Effector CD8-positive, alpha-beta T cell (primary cell): Measurements from ENCODE around the gene ELF4.
A peak's percentile ranks its signal among the peaks of the same experiment; 100 is the strongest.

Experiments
- DNase-seq: peaks from one replicate; lab custom pipeline; 2025; lab: John Stamatoyannopoulos, UW

Gene ELF4

DNA sequence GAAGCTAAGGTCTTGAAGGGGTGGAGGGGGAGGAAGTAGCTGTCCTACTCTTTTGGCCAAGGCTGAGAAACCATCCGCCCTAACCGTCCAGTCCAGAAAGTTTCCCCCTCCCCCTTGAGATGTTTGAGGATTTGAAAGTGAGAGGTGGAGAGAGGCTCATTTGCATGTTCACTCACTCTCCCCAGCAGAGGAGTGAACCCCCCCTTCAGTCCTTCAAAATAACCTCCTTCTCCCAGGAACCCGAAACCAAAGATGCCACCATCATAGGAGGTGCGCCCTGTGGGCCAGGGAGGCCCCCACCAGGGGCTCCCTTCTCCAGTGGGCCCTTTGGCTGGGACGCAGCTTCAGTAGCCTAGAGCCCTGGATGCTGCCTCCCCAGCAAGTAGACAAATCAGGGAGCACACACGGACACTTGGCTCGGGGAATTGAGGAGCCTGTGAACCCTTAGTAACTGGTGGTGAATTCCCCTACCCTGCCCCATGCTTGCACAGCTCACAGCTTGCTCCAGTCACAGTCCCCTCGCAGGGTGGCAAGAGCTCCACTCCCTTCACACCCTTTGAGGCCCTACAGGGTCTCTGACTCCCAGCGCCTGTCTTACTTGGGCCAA is 25.6 kb downstream of the ELF4 start:
- no peak for DNase-seq

DNA sequence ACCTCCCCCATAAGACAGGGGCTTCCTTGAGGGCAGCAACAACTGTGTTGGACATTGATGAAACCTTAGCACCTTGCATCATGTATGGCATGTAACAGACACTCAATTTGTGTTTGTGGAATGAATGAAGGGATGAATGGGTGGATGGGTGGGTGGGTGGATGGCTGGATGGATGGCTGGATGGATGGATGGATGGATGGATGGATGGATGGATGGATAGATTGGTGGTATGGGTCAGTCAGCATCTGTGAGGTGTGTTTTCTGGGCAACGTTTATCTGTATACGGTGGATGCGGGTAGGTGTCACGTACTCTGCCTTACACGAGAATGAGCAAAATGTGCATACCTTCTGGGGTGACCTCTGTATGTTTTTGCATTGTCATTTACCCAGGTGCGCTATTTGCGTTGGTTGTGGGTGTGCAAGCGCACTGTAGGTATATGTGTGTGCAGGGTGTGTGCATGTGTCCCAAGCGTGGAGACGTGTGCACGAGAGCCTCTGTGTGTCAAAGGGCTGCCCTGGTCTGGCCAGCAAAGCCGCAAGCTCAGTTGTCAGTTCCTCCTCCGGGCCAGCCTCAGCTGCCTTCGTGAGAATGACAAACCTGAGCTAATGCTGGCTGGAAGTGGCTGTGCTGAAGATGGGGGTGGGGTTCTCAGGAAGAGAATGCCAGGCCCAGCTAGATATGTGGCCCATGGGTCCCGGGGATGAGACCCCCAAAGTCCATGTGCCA is 26.5 kb downstream of the ELF4 start:
- DNase-seq = no peak

DNA sequence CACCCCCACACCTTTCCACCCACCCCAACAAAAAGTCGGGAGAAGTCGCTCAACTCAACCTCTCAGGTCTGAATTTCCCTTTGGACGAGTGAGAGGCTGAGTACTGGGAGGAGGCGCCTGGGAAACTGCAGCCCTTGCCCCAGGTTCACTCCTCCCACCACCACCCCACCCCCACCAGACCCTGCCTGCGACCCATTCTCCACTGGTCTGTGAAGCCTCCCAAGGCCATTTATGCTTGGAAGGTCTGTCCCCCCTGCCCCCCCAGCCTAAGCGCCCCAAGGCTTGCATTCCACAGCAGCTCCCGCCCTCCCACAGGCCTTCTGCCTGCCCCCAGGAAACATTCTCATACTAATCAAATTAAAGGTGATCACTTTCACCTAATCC is 27.2 kb downstream of the ELF4 start:
- no peak for DNase-seq

DNA sequence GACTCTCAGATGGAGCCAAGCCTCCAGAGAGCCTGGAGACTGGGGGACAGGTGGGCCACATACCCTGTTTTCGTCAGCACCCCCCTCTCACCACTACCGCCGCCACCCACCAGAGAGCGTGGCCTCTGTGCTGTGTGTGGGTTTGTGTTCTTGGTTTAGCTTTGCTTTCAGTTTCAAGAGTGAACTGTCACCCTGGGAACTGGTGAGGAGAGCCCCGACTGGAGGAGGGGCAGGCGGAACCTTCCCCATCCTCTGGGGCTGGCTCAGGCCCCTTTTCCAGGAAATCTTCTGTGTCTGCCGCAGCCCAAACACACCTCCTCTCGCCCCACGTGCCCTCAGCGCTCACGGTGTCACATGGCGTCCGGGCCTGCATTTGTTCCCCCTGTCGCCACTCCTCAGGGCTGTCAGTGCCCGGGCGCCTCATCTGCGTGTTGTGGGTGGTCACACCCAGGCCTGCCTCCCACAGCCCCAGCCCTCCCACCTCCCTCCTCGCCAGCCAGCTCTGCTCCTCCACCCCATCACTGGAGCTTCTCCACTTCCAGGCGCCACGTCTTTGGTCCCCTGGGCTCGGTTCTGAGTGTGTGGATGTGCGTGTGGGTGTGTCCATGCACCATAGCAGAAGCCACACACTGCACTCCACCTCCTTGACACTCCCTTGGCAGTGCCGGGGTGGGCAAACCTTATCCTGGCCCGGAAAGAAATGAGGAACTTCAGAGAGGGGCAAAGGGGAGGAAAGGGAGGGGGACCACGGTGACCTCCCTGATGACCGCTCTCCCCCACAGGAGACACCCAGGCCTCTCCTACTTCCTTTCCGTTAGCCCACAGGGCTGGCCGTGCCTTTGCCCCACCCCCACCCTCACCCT is 27.8 kb downstream of the ELF4 start:
- DNase-seq = peak; percentile 42

- no peak for DNase-seq
Measured at GRCh38 chrX:130081421-130082045, 28.8 kb downstream of the ELF4 start.

- DNase-seq = no peak
Measured at GRCh38 chrX:130080791-130081367, 29.4 kb downstream of the ELF4 start.

DNA sequence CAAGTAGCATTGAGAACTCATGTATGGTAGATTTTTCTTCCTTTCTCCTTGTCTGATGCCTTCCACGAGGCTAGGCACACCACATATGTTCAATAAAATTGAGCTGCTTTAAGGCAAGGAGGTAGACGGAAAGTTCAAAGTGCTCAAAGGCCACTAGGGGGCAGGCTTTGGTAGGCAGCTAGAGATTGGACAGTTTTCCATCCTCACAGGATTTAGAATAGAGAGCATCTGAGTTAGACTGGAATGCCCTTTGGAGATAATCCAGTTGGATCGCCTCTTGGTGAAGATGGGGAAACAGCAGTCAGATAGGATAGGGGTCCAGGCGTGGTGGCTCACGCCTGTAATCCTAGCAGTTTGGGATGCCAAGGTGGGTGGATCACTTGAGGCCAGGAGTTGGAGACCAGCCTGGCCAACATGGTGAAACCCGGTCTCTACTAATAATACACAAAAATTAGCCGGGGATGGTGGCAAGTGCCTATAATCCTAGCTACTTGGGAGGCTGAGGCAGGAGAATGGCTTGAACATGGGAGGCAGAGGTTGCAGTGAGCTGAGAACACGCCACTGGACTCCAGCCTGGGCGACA is 30.4 kb downstream of the ELF4 start:
- peak; percentile 29 for DNase-seq

DNA sequence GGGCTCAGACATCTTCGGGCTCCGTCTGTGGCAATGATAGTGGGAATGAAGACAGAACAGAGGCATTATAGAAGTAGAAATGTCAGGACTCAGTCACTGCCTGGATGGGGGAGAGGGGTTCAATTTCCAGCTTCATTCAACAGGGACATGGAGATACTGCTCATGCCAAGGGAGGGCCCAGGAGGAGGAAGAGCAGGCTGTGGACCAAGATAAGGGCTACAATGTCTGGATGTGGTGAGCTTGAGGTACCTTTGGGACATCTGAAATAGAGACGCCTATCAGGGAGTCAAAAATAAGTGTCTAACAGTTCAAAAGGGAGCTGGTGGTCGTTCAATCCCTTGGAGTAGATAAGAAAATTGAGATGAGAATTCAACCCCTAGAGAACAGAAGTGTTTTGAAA is 34.5 kb downstream of the ELF4 start:
- DNase-seq = no peak

DNA sequence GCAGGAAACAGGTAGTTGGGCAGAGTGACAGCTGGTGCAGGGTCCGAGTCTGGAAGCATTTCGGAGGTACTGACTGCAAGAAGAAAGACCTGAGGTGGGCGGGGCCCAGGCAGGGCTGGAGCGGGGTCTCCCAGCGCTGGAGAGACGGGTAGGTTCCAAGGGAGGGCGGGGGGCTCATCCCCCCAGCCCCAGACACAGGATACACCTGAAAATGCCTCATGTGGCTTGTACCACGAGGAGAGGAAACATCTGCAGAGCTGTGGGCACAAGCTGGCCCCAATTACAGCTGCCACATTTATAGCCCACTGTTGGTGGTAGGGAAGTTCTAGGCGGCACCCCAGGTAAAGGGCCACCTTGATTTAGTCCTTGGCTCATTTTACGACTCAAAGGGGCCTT is 38.0 kb downstream of the ELF4 start:
- no peak for DNase-seq

- DNase-seq = no peak
Measured at GRCh38 chrX:130071611-130072344, 38.5 kb downstream of the ELF4 start.

- no peak for DNase-seq
Measured at GRCh38 chrX:130066975-130067615, 43.2 kb downstream of the ELF4 start.

- DNase-seq = peak; percentile 72
Measured at GRCh38 chrX:130060122-130061069, 49.9 kb downstream of the ELF4 start.

GRCh38 chrX:130058652-130059051 is 51.6 kb downstream of the ELF4 start:
- DNase-seq = no peak

DNA sequence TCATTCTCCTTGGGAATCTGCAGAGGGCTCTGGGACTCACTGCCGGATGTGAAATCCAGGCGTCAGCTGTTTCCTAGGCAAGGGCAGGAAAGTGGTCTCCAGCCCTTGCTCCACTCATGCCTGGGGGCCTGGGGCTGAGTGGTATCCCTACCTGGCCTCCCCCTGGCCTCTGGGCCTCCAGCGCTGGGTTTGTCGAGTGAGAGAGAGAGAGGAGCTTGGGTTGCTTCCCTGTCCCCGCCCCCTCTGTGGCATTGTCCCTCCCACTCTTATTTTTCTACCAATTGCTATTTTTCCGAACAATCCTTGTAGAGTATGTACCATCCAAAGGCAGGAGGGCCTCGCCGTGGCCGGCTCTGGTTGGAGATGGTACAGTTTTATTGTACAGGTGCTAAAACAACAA is 53.1 kb downstream of the ELF4 start:
- DNase-seq = no peak

DNA sequence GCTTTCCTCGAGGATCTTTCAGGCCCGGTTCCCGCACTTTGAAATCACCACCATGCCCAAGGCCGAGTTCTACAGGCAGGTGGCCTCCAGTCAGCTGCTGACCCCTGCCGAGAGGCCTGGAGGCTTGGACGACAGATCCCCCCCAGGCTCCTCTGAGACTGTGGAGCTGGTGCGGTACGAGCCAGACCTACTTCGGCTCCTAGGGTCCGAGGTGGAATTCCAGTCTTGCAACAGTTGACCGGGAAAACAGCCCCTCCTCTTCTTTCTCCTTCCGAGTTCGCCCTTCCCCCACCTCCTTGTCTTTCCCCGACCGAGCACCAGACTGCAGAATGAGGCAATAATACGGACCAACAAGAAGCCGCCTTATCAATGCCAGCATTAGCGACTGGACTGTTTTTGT is 54.4 kb downstream of the ELF4 start:
- DNase-seq = no peak

DNA sequence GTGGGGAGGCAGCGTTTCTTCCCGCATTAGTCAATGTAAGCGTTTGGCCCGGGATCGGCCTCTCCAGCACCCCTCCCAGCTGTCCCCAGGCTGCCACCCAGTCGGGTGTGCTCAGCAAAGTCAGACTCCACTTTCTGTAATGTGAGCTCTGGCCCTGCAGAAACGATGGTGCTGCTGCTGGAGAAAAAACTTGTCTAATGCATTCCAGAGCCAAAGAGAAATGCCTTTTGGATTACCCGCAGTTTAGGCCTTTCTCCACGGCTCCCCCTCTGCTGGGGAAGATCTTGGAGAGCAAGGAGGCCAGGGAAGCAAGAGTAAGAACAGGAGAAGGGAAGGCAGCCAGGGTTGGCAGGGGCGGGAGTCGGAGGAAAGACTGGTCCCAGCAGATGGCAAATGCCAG is 55.2 kb downstream of the ELF4 start:
- DNase-seq = no peak

- DNase-seq = no peak
Measured at GRCh38 chrX:130053236-130053635, 57.1 kb downstream of the ELF4 start.

- no peak for DNase-seq
Measured at GRCh38 chrX:130051176-130051845, 59.0 kb downstream of the ELF4 start.

- no peak for DNase-seq
Measured at GRCh38 chrX:130049821-130050220, 60.5 kb downstream of the ELF4 start.
